Fibroblast of villous mesenchyme (primary cell): ENCODE results near the gene IL22. TPM values are rescaled to one million over a fixed set of nuclear protein-coding genes. Genes with fewer than 3 reads are reported as not detected.
A peak's percentile ranks its signal among the peaks of the same experiment; 100 is the strongest.

Source experiments
- DNase-seq: peaks from one replicate; pipeline ENCODE4 v3.0.0-alpha.2; 2010; ENCODE audit warnings: low read depth
- H3K4me3 ChIP-seq: 2 replicates; pipeline ENCODE4 v1.5.1; 2011; ENCODE audit warnings: low read depth, mild to moderate bottlenecking, low read length
- CTCF ChIP-seq: IDR thresholded peaks from 2 replicates; pipeline ENCODE4 v1.5.1; 2012; ENCODE audit warnings: low read depth, mild to moderate bottlenecking, low read length; ENCODE audit not compliant: insufficient read depth
- total RNA-seq: library from RNA; depleted of rRNA; stranded (reverse); fragments of >200 nt; gene quantifications from 2 replicates; pipeline ENCODE4 v1.2.3, GENCODE V29; 2012

The IL22 gene
- total RNA-seq, 1 donor = not detected

GRCh38 chr12:68227356-68227755, 26.0 kb downstream of the IL22 start:
- no peak for TF ChIP-seq CTCF

GRCh38 chr12:68225576-68226476, 27.6 kb downstream of the IL22 start, which contains the start of gene IL26:
TSS of gene IL26 (minus strand) at chr12:68225810. CDS start at chr12:68225756, 54 bp downstream.
- no peak within 1 kb of the TSS for H3K4me3 ChIP-seq
- DNase-seq = no peak
- TF ChIP-seq CTCF = no peak

More at GRCh38 chr12:68227356-68227755, 26.0 kb downstream of the IL22 start:
- peak; percentile 46 for DNase-seq
- H3K4me3 ChIP-seq = no peak overlapping the region

GRCh38 chr12:68224613-68225285, 28.7 kb downstream of the IL22 start:
- H3K4me3 ChIP-seq = no peak overlapping the region
- DNase-seq = peak; percentile 63
- TF ChIP-seq CTCF = no peak

- peak; percentile 82 for TF ChIP-seq CTCF
- DNase-seq = peak; percentile 89
- no peak overlapping the region for H3K4me3 ChIP-seq
Observed at GRCh38 chr12:68223067-68223747, 30.2 kb downstream of the IL22 start.

GRCh38 chr12:68222326-68222725, 31.1 kb downstream of the IL22 start:
- H3K4me3 ChIP-seq = no peak overlapping the region
- DNase-seq = no peak
- TF ChIP-seq CTCF = no peak

GRCh38 chr12:68221497-68221896, 31.9 kb downstream of the IL22 start:
- no peak overlapping the region for H3K4me3 ChIP-seq
- no peak for TF ChIP-seq CTCF
- DNase-seq = no peak
